ENCODE data around the gene TNFAIP1.

The TNFAIP1 gene

GRCh38 chr17:28372945-28373274, 37.3 kb downstream of the TNFAIP1 start:
- TF ChIP-seq, protein P1, sequence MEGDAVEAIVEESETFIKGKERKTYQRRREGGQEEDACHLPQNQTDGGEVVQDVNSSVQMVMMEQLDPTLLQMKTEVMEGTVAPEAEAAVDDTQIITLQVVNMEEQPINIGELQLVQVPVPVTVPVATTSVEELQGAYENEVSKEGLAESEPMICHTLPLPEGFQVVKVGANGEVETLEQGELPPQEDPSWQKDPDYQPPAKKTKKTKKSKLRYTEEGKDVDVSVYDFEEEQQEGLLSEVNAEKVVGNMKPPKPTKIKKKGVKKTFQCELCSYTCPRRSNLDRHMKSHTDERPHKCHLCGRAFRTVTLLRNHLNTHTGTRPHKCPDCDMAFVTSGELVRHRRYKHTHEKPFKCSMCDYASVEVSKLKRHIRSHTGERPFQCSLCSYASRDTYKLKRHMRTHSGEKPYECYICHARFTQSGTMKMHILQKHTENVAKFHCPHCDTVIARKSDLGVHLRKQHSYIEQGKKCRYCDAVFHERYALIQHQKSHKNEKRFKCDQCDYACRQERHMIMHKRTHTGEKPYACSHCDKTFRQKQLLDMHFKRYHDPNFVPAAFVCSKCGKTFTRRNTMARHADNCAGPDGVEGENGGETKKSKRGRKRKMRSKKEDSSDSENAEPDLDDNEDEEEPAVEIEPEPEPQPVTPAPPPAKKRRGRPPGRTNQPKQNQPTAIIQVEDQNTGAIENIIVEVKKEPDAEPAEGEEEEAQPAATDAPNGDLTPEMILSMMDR (IDR thresholded peaks at IDR 0.05; ENCODE audit: borderline replicate concordance, control extremely low read depth, extremely low read depth, insufficient read depth, missing control alignments) = no peak
- in situ Hi-C loops (cut with MboI; ENCODE audit: low sequenced_read_pairs, unreplicated experiment) = loop anchor here (10.0 kb wide), 1 partner anchor 62 kb away; no protein-coding TSS in a partner anchor
- DNase-seq (ENCODE audit: low spot score) = no peak

GRCh38 chr17:28379814-28380801, 44.5 kb downstream of the TNFAIP1 start:
- TF ChIP-seq, protein P1 (IDR thresholded peaks at IDR 0.05; ENCODE audit: borderline replicate concordance, control extremely low read depth, extremely low read depth, insufficient read depth, missing control alignments) = no peak
- in situ Hi-C loops (cut with MboI; ENCODE audit: low sequenced_read_pairs, unreplicated experiment) = loop anchor here (10.0 kb wide), 1 partner anchor 55 kb away; no protein-coding TSS in a partner anchor
- DNase-seq (ENCODE audit: low spot score) = no peak

DNA sequence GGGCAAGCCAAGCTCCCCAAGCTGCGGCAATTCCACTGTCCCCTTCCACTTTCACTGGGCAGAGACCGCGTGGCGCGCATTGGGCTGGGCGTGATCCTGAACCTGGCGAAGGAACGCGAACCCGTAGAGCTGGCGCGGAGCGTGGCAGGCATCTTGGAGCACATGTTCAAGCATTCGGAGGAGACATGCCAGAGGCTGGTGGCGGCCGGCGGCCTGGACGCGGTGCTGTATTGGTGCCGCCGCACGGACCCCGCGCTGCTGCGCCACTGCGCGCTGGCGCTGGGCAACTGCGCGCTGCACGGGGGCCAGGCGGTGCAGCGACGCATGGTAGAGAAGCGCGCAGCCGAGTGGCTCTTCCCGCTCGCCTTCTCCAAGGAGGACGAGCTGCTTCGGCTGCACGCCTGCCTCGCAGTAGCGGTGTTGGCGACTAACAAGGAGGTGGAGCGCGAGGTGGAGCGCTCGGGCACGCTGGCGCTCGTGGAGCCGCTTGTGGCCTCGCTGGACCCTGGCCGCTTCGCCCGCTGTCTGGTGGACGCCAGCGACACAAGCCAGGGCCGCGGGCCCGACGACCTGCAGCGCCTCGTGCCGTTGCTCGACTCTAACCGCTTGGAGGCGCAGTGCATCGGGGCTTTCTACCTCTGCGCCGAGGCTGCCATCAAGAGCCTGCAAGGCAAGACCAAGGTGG, 45.7 kb downstream of the TNFAIP1 start:
- in situ Hi-C loops (cut with MboI; ENCODE audit: low sequenced_read_pairs, unreplicated experiment) = no loop called here
- DNase-seq (ENCODE audit: low spot score) = no peak
- TF ChIP-seq, protein P1 (IDR thresholded peaks at IDR 0.05; ENCODE audit: borderline replicate concordance, control extremely low read depth, extremely low read depth, insufficient read depth, missing control alignments) = peak; percentile 55

- DNase-seq (ENCODE audit: low spot score) = peak; percentile 85
- TF ChIP-seq, protein P1 (IDR thresholded peaks at IDR 0.05; ENCODE audit: borderline replicate concordance, control extremely low read depth, extremely low read depth, insufficient read depth, missing control alignments) = no peak
- in situ Hi-C loops (cut with MboI; ENCODE audit: low sequenced_read_pairs, unreplicated experiment) = no loop called here
Measured at GRCh38 chr17:28384281-28385036, 48.9 kb downstream of the TNFAIP1 start.

GRCh38 chr17:28385037-28385400, 49.5 kb downstream of the TNFAIP1 start:
- no peak for DNase-seq (ENCODE audit: low spot score)
- in situ Hi-C loops (cut with MboI; ENCODE audit: low sequenced_read_pairs, unreplicated experiment) = no loop called here
- TF ChIP-seq, protein P1 (IDR thresholded peaks at IDR 0.05; ENCODE audit: borderline replicate concordance, control extremely low read depth, extremely low read depth, insufficient read depth, missing control alignments) = no peak

GRCh38 chr17:28385406-28385805, 49.8 kb downstream of the TNFAIP1 start:
- TF ChIP-seq, protein P1 (IDR thresholded peaks at IDR 0.05; ENCODE audit: borderline replicate concordance, control extremely low read depth, extremely low read depth, insufficient read depth, missing control alignments) = no peak
- no peak for DNase-seq (ENCODE audit: low spot score)
- in situ Hi-C loops (cut with MboI; ENCODE audit: low sequenced_read_pairs, unreplicated experiment) = no loop called here
